ENCODE results near the gene ESPN.

The ESPN gene

GRCh38 chr1:6466751-6467150 lies 42.2 kb downstream of the ESPN start:
- peaks cover 1% of the 10 kb centered on the region for H3K4me1 ChIP-seq (ENCODE audit: insufficient read depth, insufficient read length)
- peaks cover 75% of the 10 kb centered on the region for H3K36me3 ChIP-seq (ENCODE audit: insufficient read depth, insufficient read length, low read length)
- no peaks in the 10 kb centered on the region for H3K9me3 ChIP-seq (ENCODE audit: insufficient read depth, low read length)
- no peak overlapping the region for H3K4me3 ChIP-seq (ENCODE audit: insufficient read length, low read depth)
- no peaks in the 10 kb centered on the region for H3K27me3 ChIP-seq (ENCODE audit: insufficient read depth, insufficient read length)
- DNase-seq (ENCODE audit: low read depth, low spot score) = no peak
- TF ChIP-seq YY1 (IDR thresholded peaks at IDR 0.05; ENCODE audit: insufficient read depth, insufficient read length) (no peak), ZNF274 (IDR thresholded peaks at IDR 0.05; ENCODE audit: low read depth, low read length) (no peak), SUZ12 (IDR thresholded peaks at IDR 0.05; ENCODE audit: extremely low read depth, insufficient read depth, insufficient read length) (no peak)
- no peak overlapping the region for H3K9ac ChIP-seq (ENCODE audit: insufficient read length, low read depth)

- TF ChIP-seq ZNF274 (IDR thresholded peaks at IDR 0.05; ENCODE audit: low read depth, low read length) = no peak
- TF ChIP-seq SUZ12 (IDR thresholded peaks at IDR 0.05; ENCODE audit: extremely low read depth, insufficient read depth, insufficient read length) = no peak
- no peak for TF ChIP-seq YY1 (IDR thresholded peaks at IDR 0.05; ENCODE audit: insufficient read depth, insufficient read length)
- H3K9me3 ChIP-seq (ENCODE audit: insufficient read depth, low read length) = no peaks in the 10 kb centered on the region
- no peaks in the 10 kb centered on the region for H3K27me3 ChIP-seq (ENCODE audit: insufficient read depth, insufficient read length)
- H3K36me3 ChIP-seq (ENCODE audit: insufficient read depth, insufficient read length, low read length) = peaks cover 75% of the 10 kb centered on the region
- H3K4me3 ChIP-seq (ENCODE audit: insufficient read length, low read depth) = no peak overlapping the region
- H3K4me1 ChIP-seq (ENCODE audit: insufficient read depth, insufficient read length) = peaks cover 4% of the 10 kb centered on the region
- no peak for DNase-seq (ENCODE audit: low read depth, low spot score)
- peak overlapping the region; percentile 1 for H3K9ac ChIP-seq (ENCODE audit: insufficient read length, low read depth)
These were observed 42.6 kb downstream of the ESPN start for GRCh38 chr1:6467224-6467623.

- no peaks in the 10 kb centered on the region for H3K9me3 ChIP-seq (ENCODE audit: insufficient read depth, low read length)
- no peak for DNase-seq (ENCODE audit: low read depth, low spot score)
- H3K4me3 ChIP-seq (ENCODE audit: insufficient read length, low read depth) = no peak overlapping the region
- TF ChIP-seq SUZ12 (IDR thresholded peaks at IDR 0.05; ENCODE audit: extremely low read depth, insufficient read depth, insufficient read length) (no peak), YY1 (IDR thresholded peaks at IDR 0.05; ENCODE audit: insufficient read depth, insufficient read length) (no peak), ZNF274 (IDR thresholded peaks at IDR 0.05; ENCODE audit: low read depth, low read length) (no peak)
- no peak overlapping the region for H3K9ac ChIP-seq (ENCODE audit: insufficient read length, low read depth)
- H3K27me3 ChIP-seq (ENCODE audit: insufficient read depth, insufficient read length) = no peaks in the 10 kb centered on the region
- peaks cover 75% of the 10 kb centered on the region for H3K36me3 ChIP-seq (ENCODE audit: insufficient read depth, insufficient read length, low read length)
- H3K4me1 ChIP-seq (ENCODE audit: insufficient read depth, insufficient read length) = peaks cover 4% of the 10 kb centered on the region
These were observed 43.4 kb downstream of the ESPN start for GRCh38 chr1:6467744-6468688.

GRCh38 chr1:6468729-6469461 lies 44.3 kb downstream of the ESPN start:
- DNase-seq (ENCODE audit: low read depth, low spot score) = no peak
- no peak for TF ChIP-seq YY1 (IDR thresholded peaks at IDR 0.05; ENCODE audit: insufficient read depth, insufficient read length)
- TF ChIP-seq SUZ12 (IDR thresholded peaks at IDR 0.05; ENCODE audit: extremely low read depth, insufficient read depth, insufficient read length) = no peak
- no peak for TF ChIP-seq ZNF274 (IDR thresholded peaks at IDR 0.05; ENCODE audit: low read depth, low read length)
- Histone ChIP-seq H3K4me3 (ENCODE audit: insufficient read length, low read depth) (no peak overlapping the region), H3K9me3 (ENCODE audit: insufficient read depth, low read length) (no peaks in the 10 kb centered on the region), H3K4me1 (ENCODE audit: insufficient read depth, insufficient read length) (peaks cover 4% of the 10 kb centered on the region), H3K36me3 (ENCODE audit: insufficient read depth, insufficient read length, low read length) (peaks cover 79% of the 10 kb centered on the region), H3K9ac (ENCODE audit: insufficient read length, low read depth) (no peak overlapping the region), H3K27me3 (ENCODE audit: insufficient read depth, insufficient read length) (no peaks in the 10 kb centered on the region)

- Histone ChIP-seq H3K27me3 (ENCODE audit: insufficient read depth, insufficient read length) (no peaks in the 10 kb centered on the region), H3K4me3 (ENCODE audit: insufficient read length, low read depth) (no peak overlapping the region), H3K36me3 (ENCODE audit: insufficient read depth, insufficient read length, low read length) (peaks cover 70% of the 10 kb centered on the region), H3K4me1 (ENCODE audit: insufficient read depth, insufficient read length) (peaks cover 12% of the 10 kb centered on the region), H3K9me3 (ENCODE audit: insufficient read depth, low read length) (no peaks in the 10 kb centered on the region), H3K9ac (ENCODE audit: insufficient read length, low read depth) (no peak overlapping the region)
- TF ChIP-seq YY1 (IDR thresholded peaks at IDR 0.05; ENCODE audit: insufficient read depth, insufficient read length) (no peak), ZNF274 (IDR thresholded peaks at IDR 0.05; ENCODE audit: low read depth, low read length) (no peak), SUZ12 (IDR thresholded peaks at IDR 0.05; ENCODE audit: extremely low read depth, insufficient read depth, insufficient read length) (no peak)
- no peak for DNase-seq (ENCODE audit: low read depth, low spot score)
These were observed 45.8 kb downstream of the ESPN start for GRCh38 chr1:6470132-6471085.

- Histone ChIP-seq H3K4me1 (ENCODE audit: insufficient read depth, insufficient read length) (peaks cover 15% of the 10 kb centered on the region), H3K27me3 (ENCODE audit: insufficient read depth, insufficient read length) (no peaks in the 10 kb centered on the region), H3K4me3 (ENCODE audit: insufficient read length, low read depth) (no peak overlapping the region), H3K9ac (ENCODE audit: insufficient read length, low read depth) (no peak overlapping the region), H3K36me3 (ENCODE audit: insufficient read depth, insufficient read length, low read length) (peaks cover 75% of the 10 kb centered on the region), H3K9me3 (ENCODE audit: insufficient read depth, low read length) (no peaks in the 10 kb centered on the region)
- DNase-seq (ENCODE audit: low read depth, low spot score) = no peak
- TF ChIP-seq YY1 (IDR thresholded peaks at IDR 0.05; ENCODE audit: insufficient read depth, insufficient read length) (no peak), ZNF274 (IDR thresholded peaks at IDR 0.05; ENCODE audit: low read depth, low read length) (no peak), SUZ12 (IDR thresholded peaks at IDR 0.05; ENCODE audit: extremely low read depth, insufficient read depth, insufficient read length) (no peak)
These were observed 46.8 kb downstream of the ESPN start for GRCh38 chr1:6471086-6471969.

All from NT2/D1 (cell line).